Right lobe of liver (tissue), 6 donors: ENCODE results near the gene RALGAPA2. TPM values are rescaled to one million over a fixed set of nuclear protein-coding genes. Genes with fewer than 3 reads are reported as not detected.
A peak's percentile ranks its signal among the peaks of the same experiment; 100 is the strongest.

ENCODE experiments used
- ATAC-seq, 4 donors: fragments of 200-7000 bp; cut with Tn5 transposase; one replicate each; pipeline ENCODE4 v1.9.1; 2020; ENCODE audit warnings: mild to moderate bottlenecking in 4 of 4, moderate library complexity in 4 of 4
- DNase-seq, 3 donors: peaks; one replicate each; pipeline ENCODE4 v3.0.0-alpha.2; 2020
- H3K27ac ChIP-seq, 3 donors: fragments of 200-600 bp; one replicate each; pipeline ENCODE4 v1.8.0; 2022
- H3K27me3 ChIP-seq, 2 donors: fragments of 200-600 bp; one replicate each; pipeline ENCODE4 v1.8.0; 2022
- H3K36me3 ChIP-seq, 4 donors: fragments of 200-600 bp; sonication (generic) in 1 of 4; one replicate each; pipeline versions ENCODE4 v1.5.1 to v1.8.0; 2017 to 2022; ENCODE audit warnings: control low read depth in 1 of 4
- H3K4me1 ChIP-seq, 4 donors: fragments of 200-600 bp; sonication (generic) in 1 of 4; one replicate each; pipeline versions ENCODE4 v1.5.1 to v1.8.0; 2017 to 2022; ENCODE audit warnings: control low read depth in 1 of 4
- H3K4me3 ChIP-seq, 3 donors: fragments of 200-600 bp; one replicate each; pipeline ENCODE4 v1.8.0; 2022
- H3K9me3 ChIP-seq, 4 donors: fragments of 200-600 bp; sonication (generic) in 1 of 4; one replicate each; pipeline versions ENCODE4 v1.5.1 to v1.8.0; 2017 to 2022; ENCODE audit warnings: control low read depth in 1 of 4
- CTCF ChIP-seq, 4 donors: fragments of 200-600 bp in 3 of 4; fragments of 450-650 bp in 1 of 4; IDR thresholded peaks; one replicate each; pipeline versions ENCODE4 v1.5.1 to v1.8.0; 2016 to 2022; ENCODE audit warnings: antibody characterized with exemption in 4 of 4, mild to moderate bottlenecking in 2 of 4
- POLR2A ChIP-seq: fragments of 450-650 bp; IDR thresholded peaks from one replicate; pipeline ENCODE4 v1.6.1; 2017; ENCODE audit warnings: antibody characterized with exemption, mild to moderate bottlenecking
- WGBS: methylation state at CpG from one replicate; pipeline ENCODE4 v1.1.6; 2018; ENCODE audit warnings: low coverage, low lambda C conversion rate; ENCODE audit not compliant: insufficient coverage; ENCODE audit errors: missing lambda C conversion rate; 5-methylcytosine and 5-hydroxymethylcytosine counted together
- intact Hi-C, 2 donors: fragments of 100-400 bp; cut with DNase I; formaldehyde crosslinking; loops; one replicate each; pipeline versions ENCODE4 v1.11.2 to v1.14.1; 2022
- total RNA-seq, 6 experiments: library from RNA; depleted of rRNA in 2 of 6; stranded (reverse); fragments of >200 nt in 2 of 6; fragmentation: NEBNext Ultra II Directional in 3 of 6; extraction: Animal tissue kit (Norgen Biotek cat#: 25700) in 3 of 6; gene quantifications; one replicate each; pipeline versions ENCODE4 v1.1.0 to v1.2.4, GENCODE V29; 2016 to 2023
- donor health status: DM: no; HTN: yes; CAD: no.
- donor health status: DM: no; HTN: no; CAD: no.
- donor health status: DM: no; HTN: no; CAD: no.
- donor health status: DM: no; HTN: yes; CAD: no.
- donor health status: DM: no; HTN: yes; CAD: no.

Gene RALGAPA2
- total RNA-seq, 6 experiments from 2014 or later = 38.3 to 76.7 (median 62.7) TPM

DNA sequence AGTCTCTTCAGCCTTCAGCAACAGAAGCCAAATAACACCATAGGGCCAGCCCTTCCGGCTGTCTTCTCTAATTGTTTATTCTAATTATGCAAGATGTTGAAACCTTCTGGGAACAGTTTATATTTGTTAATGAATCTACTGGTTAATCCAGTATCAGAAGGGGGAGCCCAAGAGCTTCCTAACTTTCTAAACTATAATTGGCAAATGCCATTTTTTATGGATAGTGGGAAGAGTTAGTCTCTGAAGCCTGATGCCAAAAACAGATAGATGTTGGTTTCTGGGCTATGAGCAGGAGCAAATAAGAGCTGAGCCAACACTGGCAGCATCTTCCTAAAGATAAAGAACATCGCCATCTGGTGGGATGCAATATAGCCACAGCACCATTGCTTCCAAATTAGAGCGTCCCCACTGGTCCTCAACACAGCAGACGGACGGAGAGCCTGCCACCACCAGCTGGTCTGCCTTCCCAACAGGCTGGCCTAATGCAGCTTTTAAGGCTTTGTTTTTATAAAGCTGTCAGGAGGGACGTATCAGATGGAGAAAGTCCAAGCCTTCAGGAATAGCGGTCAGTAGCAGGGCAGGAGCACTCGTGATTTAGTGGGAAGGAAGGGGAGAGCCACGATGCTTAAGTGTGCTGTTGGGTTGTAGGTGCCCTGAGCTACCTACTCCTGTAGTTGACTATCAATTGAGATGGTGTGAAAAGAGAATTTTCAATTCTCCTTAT is 118.8 kb downstream of the RALGAPA2 start:
- no peaks in the 10 kb centered on the region for H3K9me3 ChIP-seq
- intact Hi-C loops = no loop called here
- DNase-seq (no peak), ATAC-seq (peak; percentile 82 to 94 (median 87))
- H3K4me1 ChIP-seq = peaks cover 0 to 9% (median 0%) of the 10 kb centered on the region in 4 donors
- H3K27ac ChIP-seq = peak overlapping the region in 1 of 3 donors; percentile 35
- no peak overlapping the region for H3K4me3 ChIP-seq
- TF ChIP-seq POLR2A (no peak), CTCF (IDR thresholded peaks at IDR 0.05) (peak; percentile 45 to 57 (median 51))
- H3K36me3 ChIP-seq = peaks cover 4 to 33% (median 11%) of the 10 kb centered on the region in 4 donors
- no peaks in the 10 kb centered on the region for H3K27me3 ChIP-seq
- 31% methylated on average over 6 of the region's 9 CpGs for WGBS

DNA sequence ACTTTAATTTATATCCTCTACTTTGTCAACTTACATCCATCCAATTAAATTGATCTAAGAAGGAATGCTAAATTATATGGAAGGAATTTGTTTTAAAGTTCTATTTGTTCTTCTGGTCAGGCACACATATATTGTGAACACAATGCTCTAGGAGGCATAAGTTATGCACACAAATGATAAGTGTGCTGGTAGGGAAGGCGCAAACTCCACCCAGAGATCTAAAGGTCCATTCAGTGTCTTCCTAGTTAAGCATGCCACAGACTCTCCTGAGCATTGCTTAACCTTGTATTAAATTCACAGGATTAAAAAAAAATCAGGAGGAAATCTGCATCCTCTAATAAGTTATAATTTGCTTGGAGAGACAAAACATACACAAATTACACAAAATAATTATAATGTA is 127.3 kb downstream of the RALGAPA2 start:
- Histone ChIP-seq H3K27ac (no peak overlapping the region), H3K27me3 (no peaks in the 10 kb centered on the region), H3K4me3 (no peak overlapping the region), H3K36me3 (peaks cover 0 to 35% (median 23%) of the 10 kb centered on the region in 4 donors), H3K4me1 (peaks cover 0 to 8% (median 3%) of the 10 kb centered on the region in 4 donors), H3K9me3 (no peaks in the 10 kb centered on the region)
- TF ChIP-seq POLR2A = no peak
- TF ChIP-seq CTCF (IDR thresholded peaks at IDR 0.05) = no peak
- ATAC-seq (no peak), DNase-seq (no peak)
- WGBS = 100% methylated on average over 1 of the region's 1 CpG
- intact Hi-C loops = no loop called here

- Histone ChIP-seq H3K27ac (no peak overlapping the region), H3K9me3 (no peaks in the 10 kb centered on the region), H3K4me1 (peaks cover 0 to 8% (median 3%) of the 10 kb centered on the region in 4 donors), H3K36me3 (peaks cover 0 to 38% (median 24%) of the 10 kb centered on the region in 4 donors), H3K4me3 (no peak overlapping the region), H3K27me3 (no peaks in the 10 kb centered on the region)
- ATAC-seq = peak in 2 of 4 donors; percentile 19 to 39
- intact Hi-C loops = no loop called here
- no CpG with 5 or more reads among the region's 2 CpGs for WGBS
- TF ChIP-seq CTCF (IDR thresholded peaks at IDR 0.05) = no peak
- TF ChIP-seq POLR2A = no peak
- DNase-seq = no peak
These were observed 129.7 kb downstream of the RALGAPA2 start for GRCh38 chr20:20582734-20583133.

DNA sequence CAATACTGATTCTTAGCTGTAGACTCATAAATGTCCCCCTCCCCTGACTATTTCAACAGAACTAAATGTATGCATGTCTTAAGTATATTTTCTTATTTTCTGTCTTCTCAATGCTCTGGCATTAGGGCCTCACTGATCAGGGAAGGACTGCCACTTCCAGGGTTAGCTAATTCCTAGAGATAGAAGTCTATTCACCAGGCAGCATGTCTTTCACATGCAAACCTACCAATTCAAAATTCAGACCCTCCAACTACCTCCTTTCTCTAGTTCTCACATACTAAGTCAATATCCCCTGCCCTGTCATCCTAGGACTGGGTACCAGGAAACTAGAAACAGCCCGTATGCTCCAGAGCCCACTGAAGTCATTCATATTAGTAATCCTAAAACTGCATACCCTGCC is 132.3 kb downstream of the RALGAPA2 start:
- TF ChIP-seq POLR2A = no peak
- no peak for TF ChIP-seq CTCF (IDR thresholded peaks at IDR 0.05)
- DNase-seq (no peak), ATAC-seq (no peak)
- H3K9me3 ChIP-seq = no peaks in the 10 kb centered on the region
- peaks cover 0 to 8% (median 3%) of the 10 kb centered on the region in 4 donors for H3K4me1 ChIP-seq
- intact Hi-C loops = no loop called here
- peaks cover 0 to 53% (median 30%) of the 10 kb centered on the region in 4 donors for H3K36me3 ChIP-seq
- H3K27ac ChIP-seq = no peak overlapping the region
- 79% methylated on average over 1 of the region's 1 CpG for WGBS
- no peak overlapping the region for H3K4me3 ChIP-seq
- H3K27me3 ChIP-seq = no peaks in the 10 kb centered on the region
